ENCODE results near the gene SPANXN4.

The SPANXN4 gene, protein sequence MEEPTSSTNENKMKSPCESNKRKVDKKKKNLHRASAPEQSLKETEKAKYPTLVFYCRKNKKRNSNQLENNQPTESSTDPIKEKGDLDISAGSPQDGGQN

DNA sequence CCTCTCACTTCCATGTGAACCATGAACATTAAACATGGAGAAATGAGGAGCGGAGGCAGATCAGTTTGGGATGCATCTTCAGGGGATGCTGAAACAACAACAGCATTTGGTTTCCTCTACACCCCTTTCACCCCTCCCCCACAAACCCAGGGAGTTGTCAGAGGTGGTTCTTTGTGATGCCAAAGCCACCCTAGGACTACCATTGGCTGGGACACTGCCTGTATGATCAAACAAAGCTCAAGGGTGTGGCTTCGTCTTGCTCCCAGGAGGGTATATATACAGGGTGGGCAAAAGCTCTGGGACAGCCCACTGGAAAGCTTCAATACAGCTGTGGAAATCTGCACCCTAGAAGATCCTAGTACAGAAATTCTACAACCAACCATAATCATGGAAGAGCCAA is at the start of gene SPANXN4:
Gene SPANXN4, plus strand, starts transcription at position 301 of the 400 bp plus-strand sequence. Its CDS starts 87 bp downstream, at position 388.
- no peak for DNase-seq (ENCODE audit: low spot score)

DNA sequence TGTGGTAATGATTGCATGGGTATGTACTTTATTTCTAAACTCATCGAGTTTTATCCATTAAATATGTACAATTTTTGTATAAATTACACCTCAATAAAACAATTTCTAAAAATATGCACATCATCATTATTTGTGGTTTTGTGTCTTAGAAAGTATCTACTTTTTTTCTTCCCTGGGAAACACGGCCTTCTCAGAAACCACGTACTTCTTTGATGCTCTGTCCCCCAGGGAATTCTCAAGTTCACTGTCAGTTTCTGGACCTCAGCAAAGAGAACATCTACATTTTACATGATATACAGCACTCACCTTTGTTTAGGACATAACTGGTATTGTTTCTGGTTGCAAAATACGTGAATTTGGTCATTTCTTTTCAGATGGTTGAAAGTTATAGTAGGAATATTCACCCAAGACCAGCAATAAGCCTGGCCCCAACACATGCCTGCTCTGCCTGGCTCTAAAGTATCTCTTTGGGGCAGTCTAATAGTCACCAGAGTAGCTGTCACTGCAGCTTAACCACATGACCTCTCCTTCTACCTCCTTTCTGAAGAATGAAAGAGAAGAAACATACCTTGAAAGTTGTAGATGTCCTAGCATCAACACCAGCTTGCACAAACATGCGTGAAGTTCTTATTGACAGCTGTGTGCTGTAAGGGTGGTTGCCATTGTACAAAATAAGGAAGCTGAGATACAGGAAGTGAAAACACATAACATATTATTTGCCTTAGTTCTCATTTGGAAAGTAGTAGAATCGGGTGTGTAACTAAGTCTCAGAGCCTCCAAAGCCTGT is 48.4 kb upstream of the SPANXN4 start:
- DNase-seq (ENCODE audit: low spot score), result no peak

DNA sequence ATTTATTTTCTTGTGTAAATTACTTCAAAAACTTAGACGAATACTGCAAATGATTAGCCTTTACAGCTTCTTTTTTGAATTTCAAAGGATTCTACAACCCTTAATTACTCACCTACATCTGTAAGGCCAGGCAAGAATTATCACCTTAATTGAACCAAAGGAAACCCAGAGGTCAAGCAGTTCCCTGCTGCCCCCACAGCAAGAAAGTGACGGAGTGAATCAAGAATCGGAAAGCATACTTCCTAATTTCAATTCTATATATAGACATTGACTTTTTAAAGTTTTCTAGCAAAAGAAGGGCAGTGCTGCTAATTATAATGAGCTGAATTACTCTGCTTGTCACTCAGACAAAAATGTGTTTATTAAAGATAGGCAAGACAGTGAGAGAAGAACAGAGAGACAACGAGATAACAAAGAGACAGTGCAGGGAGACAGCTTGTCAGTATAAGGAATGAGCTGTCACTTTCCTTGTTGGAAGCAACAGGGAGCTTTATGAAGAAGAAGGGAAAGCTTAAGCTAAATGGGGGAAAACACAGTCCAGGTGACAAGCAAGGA is 47.5 kb upstream of the SPANXN4 start:
- no peak for DNase-seq (ENCODE audit: low spot score)

DNA sequence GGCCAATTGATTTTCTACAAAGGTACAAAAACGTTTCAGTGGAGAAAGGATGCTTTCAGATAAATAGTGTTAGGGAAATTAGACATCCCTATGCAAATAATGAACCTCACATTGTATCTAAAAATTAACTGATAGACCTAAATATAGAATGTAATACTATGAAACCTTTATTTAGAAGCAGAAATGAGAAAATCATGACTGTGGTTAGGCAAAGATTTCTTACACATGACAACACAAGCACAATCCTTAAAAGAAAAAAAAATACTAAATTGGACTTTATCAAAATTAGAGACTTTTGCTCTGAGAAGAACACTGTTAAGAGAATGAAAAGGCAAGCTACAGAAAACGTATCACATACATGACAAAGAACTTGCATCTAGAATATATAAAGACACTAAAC is 43.0 kb upstream of the SPANXN4 start:
- DNase-seq (ENCODE audit: low spot score), result no peak

DNA sequence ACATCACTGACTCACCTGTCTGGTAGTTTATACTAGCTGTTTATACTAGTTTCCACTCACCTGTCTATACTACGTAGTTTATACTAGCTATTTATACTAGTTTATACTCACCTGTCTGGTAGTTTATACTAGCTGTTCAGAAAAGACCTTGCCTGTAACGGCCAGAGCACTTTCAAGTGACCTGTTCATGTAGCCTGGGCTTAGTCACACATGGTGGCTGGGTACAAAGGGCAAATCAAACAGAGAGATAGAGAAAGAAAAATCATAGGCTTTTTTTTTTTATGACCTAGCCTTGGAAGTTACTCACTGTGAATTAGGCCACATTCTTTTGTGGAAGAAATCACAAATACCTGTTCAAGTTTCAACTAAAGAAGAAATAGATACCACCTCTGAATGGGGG is 30.7 kb upstream of the SPANXN4 start:
- DNase-seq (ENCODE audit: low spot score), result no peak

DNA sequence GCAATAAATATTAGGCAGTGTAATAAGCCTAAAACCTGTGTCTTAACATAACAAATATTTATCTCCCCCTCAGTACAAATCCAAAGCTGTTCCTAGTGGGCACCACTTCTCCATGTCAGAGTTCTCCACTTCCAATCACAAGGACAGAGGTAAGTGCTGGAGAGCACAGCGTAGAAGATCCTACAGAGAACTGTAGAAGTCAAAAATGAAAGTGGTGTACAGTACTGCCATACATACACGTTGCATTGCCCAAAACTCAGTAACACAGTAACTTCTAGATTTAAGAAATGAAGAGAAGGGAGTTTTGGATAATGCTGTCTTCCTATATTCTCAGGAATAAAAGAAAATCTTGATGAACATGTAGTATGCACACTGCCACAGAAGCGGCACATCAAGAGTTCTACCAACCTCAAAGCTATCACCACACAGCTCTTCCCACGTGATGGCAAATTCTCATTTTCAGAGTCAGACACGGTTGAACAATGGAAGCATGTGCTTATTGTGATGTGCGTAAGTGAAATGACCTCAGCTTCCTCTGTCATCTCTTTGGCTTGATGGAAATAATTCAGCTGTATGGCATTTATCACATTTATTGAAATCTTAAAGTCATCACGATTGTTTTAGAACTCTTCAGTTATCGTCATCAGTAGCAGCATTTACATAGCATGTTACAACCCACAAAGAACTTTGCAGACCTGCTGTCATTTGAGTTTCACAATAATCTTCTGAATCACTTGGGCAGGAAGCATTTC is 27.1 kb upstream of the SPANXN4 start:
- DNase-seq (ENCODE audit: low spot score), result no peak

DNA sequence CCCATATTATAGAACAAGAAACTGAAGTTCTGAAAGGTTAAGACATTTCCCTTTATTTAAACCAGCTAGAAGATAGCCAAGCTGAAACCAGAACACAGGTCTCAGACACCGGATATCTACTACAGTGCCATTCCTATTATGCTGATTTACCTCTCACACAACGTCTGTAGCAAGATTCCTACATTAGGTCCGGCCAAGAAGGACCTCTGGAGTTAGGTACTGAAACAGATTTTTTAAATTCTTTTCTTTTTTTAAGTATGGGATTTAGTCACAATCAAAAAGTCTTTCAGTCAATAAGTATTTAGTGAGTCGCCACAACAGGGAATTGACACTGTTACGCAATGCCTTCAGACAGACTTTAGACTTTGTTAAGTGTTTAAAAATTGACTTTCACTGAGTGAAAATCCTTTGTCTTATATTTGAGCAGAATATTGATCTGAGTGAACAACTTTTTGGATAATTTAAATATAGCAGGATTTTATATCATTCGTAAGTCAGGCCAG is 26.5 kb upstream of the SPANXN4 start:
- DNase-seq (ENCODE audit: low spot score), result no peak

DNA sequence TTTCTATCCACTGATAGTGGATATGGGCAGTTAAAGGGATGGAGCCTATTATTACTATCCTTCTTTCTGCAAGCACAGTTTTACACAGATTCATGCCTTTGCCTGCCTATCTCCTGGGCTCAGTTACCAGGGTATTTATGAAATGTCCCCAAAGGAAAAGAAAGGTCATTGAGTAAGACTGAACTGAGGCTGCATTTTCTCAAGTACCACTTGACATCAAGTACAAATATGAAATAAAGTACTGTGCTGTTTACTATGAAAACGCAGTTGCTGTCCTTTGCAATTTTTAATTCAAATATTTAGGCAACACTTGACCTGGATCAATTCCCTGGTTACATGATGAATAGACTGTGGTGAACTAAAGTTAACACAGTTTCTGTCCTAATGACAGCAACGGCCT is 23.5 kb upstream of the SPANXN4 start:
- DNase-seq (ENCODE audit: low spot score), result no peak

DNA sequence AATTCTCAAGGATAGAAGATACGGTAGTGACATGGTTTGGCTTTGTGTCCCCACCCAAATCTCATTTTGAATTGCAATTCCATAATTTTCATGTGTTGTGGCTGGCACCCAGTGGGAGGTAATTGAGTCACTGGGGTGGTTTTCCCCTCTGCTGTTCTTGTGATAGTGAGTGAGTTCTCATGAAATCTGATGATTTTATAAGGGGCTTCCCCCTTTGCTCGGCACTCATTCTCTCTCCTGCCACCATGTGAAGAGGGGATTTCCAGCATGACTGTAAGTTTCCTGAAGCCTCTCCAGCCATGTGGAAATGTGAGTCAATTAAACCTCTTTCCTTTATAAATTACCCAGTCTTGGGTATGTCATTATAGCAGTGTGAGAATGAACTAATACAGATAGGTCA is 8.5 kb upstream of the SPANXN4 start:
- no peak for DNase-seq (ENCODE audit: low spot score)

DNA sequence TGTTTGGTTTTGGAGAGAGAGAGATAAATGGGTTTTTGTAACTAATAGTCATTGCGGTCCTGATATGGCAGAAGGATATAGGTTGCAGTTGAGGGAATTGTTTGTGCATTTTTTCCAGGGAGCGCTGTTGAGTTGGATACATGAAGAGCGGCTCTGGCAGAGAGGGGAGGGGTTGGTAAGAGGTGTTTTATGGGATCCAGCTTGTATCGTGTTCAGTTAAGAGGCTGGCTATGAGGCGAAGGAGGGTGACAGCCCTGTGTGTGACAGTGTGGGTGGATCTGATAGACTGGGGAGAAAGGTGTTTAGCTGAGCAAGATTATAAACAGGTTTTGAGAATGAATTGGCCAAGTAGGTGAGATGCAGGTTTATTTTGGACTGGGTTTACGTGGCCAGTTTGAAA is 1.5 kb downstream of the SPANXN4 start:
- DNase-seq (ENCODE audit: low spot score), result no peak

DNA sequence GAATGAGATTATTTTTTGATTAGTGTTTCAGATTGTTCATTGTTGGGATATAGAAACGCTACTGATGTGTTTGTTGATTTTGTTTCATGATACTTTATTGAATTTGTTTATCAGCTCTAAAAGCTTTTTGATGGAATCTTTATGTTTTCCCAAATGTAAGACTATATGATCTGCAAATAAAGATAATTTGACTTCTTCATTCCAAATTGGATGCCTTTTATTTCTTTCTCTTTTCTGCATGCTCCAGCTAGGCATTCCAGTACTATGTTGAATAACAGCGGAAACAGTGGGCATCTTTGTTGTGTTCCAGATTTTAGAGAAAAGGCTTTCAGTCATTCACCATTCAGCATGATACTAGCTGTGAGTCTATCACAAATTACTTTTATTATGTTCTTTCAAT is 21.8 kb downstream of the SPANXN4 start:
- DNase-seq (ENCODE audit: low spot score), result no peak

DNA sequence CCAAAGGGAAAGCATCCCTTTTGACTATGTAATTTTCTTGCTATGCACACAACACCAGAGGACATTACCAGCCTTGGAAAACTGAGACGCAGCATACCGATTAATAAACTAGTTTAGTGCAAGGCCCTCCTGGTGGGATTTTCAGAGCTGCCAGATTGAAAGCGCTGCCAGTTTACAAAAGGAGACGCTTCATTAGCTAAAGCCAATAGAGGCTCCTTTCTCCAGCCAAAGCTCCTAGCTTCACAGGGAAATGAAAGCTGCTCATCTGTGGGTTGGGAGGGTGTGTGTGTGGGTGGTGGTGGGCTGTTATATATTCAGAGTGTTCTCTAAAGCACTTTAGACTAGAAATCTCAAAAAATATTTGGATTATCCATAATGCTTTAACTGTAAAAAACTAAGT is 32.4 kb downstream of the SPANXN4 start:
- no peak for DNase-seq (ENCODE audit: low spot score)

DNA sequence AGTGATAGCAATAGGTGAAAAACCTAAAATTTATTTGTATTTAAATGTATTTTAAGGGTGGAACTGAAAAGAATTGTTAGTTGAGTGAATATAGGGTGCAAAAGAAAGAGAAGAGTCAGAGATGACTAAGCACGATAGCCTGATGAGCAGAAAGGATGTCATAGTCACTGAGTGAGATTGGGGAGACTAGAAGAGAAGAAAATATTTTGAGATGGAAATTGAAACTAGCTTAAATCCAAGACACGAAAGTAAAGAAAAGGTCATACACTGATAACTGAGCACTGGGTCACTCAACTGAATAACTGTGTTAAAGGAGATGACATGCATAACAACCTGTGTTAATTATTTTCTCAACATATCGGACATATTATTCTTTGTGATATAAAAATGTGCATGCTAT is 55.5 kb downstream of the SPANXN4 start:
- DNase-seq (ENCODE audit: low spot score), result no peak

DNA sequence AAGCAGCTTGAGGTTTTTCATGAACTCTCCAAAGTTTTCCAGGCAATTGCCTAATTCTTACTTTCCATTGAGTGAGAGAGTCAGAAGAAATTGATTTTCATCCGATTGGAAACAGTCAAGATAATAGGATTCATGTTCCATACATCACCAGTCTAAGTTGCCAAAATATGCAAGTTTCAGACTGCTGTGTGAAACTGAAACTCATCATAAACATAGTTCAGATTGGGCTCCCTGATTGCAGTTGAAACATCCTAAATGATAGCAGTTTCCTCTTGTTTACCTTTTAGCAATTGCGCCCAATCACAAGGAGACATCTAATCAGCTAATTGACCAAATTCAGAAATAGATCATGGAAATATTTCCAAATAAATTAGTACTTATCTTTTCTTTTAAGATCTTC is 56.8 kb downstream of the SPANXN4 start:
- no peak for DNase-seq (ENCODE audit: low spot score)

Data from CD4-positive, alpha-beta T cell treated with Interleukin-2 at 100 ng/mL for 4 hours (primary cell).